Measurements from ENCODE around the gene CCNF.

DNA sequence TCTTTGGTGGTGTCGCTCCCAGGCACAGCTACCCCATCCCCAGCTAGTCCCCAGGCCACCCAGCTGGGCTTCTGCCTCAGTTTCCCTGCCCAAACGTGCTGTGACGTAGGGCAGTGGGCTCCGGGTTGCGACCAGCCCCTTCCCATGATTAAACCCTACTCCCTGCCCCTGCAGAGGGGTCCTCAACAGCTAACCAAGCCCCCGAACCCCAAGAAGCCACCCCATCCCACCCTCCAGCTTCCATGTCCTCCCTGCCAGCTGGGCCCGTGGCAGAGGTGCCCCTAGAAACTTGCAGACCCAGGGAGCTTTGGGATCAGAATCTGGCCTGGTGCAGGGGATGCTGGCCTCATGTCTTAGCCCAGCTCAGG is 41.0 kb downstream of the CCNF start:
- TF ChIP-seq ZNF274 (IDR thresholded peaks at IDR 0.05; ENCODE audit: low read depth, low read length) (no peak), SUZ12 (IDR thresholded peaks at IDR 0.05; ENCODE audit: extremely low read depth, insufficient read depth, insufficient read length) (no peak), YY1 (IDR thresholded peaks at IDR 0.05; ENCODE audit: insufficient read depth, insufficient read length) (no peak)

All from NT2/D1 (cell line).